HG02970 (cell line): Measurements from ENCODE around the gene PPME1.
"Not testable (repeated sequence)": the region's sequence is repeated elsewhere in the genome, so short reads cannot be mapped to it uniquely, and the experiment has no call there.

Experiments
- ATAC-seq: cut with Tn5 transposase; IDR thresholded peaks from one replicate; pipeline ENCODE4 v1.9.1; 2021; ENCODE audit warnings: mild to moderate bottlenecking, moderate library complexity, moderate number of reproducible peaks; ENCODE audit not compliant: unreplicated experiment, low FRiP score

Gene PPME1, protein sequence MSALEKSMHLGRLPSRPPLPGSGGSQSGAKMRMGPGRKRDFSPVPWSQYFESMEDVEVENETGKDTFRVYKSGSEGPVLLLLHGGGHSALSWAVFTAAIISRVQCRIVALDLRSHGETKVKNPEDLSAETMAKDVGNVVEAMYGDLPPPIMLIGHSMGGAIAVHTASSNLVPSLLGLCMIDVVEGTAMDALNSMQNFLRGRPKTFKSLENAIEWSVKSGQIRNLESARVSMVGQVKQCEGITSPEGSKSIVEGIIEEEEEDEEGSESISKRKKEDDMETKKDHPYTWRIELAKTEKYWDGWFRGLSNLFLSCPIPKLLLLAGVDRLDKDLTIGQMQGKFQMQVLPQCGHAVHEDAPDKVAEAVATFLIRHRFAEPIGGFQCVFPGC

DNA sequence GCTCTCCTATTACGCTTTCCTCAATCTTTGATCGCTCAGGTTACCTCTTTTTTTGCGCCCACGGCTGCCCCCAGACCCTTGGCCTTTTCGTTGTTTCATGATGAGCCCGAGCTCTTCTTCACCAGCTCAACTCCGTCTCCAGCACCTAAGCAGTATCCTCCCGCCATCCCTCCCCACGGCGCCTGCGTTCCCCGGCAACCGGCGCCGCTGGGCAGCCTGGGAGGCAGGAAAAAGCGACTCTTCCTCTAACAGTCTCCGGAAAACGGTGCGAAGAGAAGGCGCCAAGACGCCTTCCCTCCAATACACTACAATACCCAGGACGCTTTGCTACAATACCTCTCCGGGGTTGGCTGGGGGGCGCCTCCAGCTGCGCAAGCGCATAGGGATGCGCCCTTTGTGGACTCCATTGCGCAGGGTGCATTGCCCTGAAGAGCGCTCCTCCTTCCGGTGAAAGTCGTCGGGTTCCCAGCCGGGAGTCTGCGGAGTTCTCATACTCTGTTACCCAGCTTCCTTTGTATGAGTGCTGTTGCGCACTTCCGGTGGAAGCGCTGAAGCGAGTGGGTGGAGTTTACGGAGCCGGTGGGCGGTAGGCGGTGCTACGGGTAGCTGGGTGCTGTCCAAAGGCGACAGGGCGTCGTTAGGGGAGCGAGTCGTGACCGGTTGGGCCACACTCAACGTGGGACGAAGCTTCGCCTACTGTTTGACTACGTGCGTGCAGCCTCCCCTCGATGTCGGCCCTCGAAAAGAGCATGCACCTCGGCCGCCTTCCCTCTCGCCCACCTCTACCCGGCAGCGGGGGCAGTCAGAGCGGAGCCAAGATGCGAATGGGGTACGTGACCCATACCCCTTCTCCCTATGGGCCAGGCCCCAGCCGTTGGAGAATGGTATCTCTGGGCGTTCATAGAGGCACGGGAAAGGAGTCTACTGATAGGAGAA lies at the start of gene PPME1, which contains the start of gene C2CD3:
Gene PPME1 (plus strand): TSS at position 596 of the 936 bp plus-strand sequence. CDS start 133 bp downstream, at position 729.
Gene C2CD3 (minus strand): TSS at position 309 of the 936 bp plus-strand sequence. CDS start 210 bp downstream, at position 99.
- ATAC-seq = peak; percentile 94

DNA sequence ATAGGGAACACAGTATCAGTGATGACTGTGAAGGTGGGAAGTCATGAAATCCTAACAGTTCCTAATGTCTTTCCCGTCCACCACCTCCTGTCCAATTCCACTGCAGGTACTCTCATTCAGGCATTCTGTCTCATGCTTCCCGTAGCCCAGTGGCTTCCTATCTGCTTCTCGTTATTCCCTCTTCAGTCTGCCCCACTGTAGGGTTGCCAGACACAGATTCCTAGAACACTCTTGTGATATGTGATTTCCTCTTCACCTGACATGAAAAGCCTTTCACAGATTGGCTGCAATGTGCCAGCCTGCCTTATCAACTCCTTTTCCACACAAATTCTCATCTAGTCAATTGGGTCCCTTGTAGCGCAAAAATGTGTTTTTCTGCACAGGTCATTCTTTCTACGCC lies 49.3 kb upstream of the PPME1 start:
- ATAC-seq = no peak

DNA sequence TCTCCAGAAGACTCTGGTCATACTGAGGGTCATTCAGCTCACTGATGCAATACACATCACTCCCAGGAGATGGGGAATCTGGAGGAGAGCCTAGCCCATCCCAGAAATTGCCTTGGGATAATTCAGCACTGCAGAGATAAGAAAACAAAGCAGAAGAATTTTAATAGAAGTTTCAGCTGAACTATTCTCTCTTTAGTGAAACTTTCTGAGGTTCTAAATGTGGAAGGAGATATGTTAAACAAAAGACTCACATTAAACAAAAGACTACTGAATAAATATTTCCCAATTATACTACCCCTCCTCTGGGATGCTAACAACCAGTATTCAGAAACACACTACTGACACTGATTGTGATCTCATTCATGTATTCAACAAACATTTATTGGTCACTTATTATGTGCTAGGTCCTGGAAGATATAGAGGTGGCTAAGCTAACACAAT lies 48.1 kb upstream of the PPME1 start:
- no peak for ATAC-seq

DNA sequence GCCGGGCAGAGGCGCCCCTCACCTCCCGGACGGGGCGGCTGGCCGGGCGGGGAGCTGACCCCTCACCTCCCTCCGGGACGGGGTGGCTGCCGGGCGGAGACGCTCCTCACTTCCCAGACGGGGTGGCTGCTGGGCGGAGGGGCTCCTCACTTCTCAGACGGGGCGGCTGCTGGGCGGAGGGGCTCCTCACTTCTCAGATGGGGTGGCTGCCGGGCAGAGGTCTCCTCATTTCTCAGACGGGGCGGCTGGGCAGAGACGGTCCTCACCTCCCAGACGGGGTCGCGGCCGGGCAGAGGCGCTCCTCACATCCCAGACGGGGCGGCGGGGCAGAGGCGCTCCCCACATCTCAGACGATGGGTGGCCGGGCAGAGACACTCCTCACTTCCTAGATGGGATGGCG lies 42.0 kb upstream of the PPME1 start:
- ATAC-seq = not testable (repeated sequence)

DNA sequence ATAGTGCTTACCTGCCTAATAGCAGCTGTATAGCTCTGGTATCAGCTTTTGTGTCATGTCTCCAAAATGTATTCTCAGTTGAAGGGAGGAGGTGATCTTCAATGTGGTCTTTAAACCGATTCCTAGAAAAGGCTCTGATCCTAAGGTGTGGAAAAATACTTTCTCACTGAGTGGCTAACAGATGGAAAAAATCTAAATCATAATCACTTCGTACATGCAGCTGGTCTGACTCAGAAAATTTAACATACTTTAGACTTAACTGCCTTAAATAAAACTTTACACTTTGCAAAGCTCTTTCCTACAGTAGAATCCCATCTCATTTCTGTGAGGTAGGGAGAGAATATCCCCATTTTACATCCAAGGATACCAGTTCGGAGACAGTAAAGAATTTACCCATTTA lies 38.3 kb upstream of the PPME1 start:
- no peak for ATAC-seq

DNA sequence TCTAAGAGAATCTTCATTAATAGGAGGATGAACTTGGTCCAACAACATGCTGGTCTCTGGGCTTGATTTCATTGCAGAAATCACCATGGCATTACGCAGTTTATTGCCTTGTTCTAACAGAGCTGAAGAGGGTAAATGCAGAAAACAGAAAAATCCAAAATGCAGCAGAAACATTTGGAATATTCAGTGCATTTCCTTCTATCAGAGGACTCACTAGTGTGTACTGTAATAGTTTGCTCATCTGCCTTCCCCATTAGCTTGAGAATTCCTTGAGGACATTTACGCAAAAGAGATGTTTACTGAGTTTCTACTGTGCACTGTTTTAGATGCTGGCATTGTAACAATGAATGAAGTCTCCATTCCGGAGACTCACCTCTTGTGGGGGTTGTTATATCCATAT lies 37.7 kb upstream of the PPME1 start:
- no peak for ATAC-seq

DNA sequence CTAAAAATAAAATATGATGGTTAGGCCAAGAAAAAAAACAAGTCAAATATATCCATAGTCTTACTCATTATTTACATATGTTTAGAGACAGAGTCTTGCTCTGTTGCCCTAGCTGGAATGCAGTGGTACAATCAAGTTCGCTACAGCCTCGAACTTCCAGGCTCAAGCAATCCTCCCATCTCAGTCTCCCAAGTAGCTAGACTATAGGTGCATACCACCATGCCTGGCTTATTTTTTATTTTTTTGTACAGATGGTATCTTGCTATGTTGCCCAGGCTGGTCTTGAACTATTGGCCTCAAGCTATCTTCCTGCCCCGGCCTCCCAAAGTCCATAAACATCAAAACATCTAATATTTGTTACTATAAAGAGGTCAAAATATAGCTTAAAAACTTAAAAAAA lies 36.4 kb upstream of the PPME1 start:
- ATAC-seq = no peak

DNA sequence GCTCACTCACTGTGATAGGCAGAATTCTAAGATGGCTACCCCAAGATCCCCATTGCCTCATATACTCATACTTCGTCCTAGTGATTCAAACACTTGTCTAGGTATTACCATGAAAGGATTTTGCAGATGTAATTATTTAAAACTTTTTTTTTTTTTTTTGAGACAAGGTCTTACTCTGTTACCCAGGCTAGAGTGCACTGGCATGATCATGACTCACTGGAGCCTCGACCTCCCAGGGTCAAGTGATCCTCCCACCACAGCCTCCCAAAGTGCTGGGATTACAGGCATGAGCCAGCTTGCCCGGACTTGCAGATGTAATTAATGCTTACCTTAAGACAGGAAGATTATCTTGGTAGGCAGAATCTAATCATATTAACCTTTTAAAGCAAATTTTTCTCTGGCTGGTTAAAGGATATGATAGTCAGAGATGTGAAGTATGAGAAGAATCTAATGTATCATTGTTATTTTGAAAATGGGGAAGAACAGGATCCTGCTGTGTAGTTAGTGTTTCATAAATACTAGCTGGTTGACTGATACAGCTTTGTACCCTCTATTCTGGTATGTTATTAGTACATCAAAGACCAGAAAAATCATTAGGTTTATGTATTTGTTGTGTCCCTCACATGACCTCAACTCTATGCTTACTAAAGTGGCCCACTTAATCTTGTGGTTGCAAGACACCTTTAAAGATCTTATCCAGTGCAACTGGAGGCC lies 35.8 kb upstream of the PPME1 start:
- no peak for ATAC-seq

DNA sequence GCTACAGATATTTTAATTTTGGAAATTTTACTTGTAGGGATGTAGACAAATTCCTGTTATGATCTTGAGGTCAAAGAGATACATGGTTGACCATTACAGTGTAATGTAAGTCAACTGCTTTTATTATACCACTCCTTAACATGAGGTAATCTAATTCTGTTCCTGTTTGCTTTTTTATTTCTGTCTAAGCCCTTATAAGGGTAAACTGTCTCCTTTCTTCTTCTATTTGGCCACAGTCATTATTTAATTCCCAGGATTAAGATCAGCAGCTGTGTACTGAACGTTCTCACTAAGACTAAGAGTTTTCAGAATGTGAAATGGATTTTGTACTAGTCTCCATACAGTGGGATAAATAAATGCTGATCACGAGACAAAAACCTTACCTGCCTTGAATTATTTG lies 33.1 kb upstream of the PPME1 start:
- ATAC-seq = no peak

DNA sequence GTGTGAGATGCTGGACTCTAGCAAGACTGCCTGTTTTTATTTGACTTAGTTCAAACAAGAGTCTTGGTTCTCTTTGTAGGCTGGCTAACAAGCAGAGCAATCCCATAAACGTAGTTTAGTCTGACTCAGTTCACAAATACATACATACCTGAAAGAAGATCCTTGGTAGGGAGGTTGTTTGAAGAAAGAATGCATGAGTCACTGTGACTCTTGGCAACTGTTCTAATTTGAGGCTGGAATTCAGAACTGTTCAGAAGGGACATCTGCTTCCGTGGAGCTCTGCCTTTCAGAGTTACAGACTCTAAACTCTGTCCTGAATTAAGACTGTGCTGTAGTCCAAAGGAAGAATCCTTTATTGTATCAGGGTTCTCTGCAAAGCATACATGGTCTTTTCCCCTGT lies 32.5 kb upstream of the PPME1 start:
- no peak for ATAC-seq

DNA sequence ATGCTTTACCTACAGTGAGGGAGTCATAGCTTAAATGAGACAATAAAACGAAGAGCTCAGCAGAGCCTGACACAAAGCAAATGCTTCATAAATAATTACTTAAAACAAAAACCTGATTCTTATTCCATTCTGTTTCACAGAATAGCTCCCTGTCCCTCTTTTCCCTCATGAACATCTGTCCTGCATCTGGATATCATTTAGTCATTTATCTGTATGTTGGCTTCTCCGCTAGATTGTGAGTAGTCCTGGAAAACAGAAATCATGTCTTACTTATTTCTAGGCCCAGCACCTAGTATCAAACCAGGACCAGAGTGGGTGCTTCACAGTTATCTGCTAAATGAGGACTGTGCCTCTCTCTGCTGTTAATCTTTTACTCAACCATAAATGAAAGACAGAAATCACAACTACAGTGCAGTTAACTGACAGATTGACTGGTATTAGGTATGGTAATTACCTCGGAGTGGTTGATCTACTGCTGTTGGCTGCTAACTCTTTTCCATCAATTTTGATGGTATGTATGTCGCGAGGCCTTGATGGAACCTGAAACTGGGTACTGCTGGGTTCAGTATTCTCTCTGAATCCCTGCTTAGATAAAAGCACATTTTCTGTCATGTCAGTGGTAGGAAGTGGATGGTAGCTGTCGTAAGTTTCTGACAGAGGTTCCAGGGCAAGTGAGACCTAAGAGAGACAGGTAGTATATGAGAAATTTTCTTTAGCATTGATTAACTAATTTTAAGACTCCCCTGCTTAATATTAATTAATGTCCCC lies 31.8 kb upstream of the PPME1 start:
- no peak for ATAC-seq

DNA sequence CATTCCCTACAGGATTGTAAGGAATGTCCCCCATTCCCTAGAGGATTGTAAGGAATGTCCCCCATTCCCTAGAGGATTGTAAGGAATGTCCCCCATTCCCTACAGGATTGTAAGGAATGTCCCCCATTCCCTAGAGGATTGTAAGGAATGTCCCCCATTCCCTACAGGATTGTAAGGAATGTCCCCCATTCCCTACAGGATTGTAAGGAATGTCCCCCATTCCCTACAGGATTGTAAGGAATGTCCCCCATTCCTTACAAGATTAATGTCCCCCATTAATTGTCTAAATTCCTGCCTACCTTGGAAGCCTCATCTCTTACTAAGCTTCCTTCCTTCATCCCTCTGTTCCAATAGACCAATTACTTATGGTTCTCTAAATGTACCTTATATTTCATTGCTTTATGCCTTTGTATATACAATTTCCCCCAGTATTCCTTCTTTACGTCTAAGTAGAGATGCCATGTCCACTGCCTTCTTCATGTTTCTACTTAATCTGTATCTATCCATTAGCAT lies 31.1 kb upstream of the PPME1 start:
- ATAC-seq = not testable (repeated sequence)

DNA sequence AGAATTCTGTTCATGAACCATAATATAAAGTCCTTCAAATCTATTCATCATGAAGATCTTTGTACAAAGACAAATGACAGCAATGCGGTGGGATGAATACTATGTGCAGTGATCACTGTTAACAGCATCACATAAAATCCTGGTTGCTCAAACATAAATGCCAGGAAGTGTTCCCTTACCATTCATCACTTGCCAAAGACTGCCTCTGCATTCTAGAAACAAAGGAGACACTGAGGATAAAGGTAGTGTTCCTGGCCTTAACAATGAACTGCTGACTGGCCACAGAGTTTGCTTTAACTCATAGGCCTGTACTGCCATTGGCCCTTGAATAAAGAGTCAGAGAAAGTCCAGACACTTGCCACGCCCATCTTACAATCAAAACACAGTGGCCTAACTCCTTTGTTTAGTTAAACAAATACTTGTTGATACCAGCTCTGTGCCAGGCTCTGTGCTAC lies 29.8 kb upstream of the PPME1 start:
- no peak for ATAC-seq

DNA sequence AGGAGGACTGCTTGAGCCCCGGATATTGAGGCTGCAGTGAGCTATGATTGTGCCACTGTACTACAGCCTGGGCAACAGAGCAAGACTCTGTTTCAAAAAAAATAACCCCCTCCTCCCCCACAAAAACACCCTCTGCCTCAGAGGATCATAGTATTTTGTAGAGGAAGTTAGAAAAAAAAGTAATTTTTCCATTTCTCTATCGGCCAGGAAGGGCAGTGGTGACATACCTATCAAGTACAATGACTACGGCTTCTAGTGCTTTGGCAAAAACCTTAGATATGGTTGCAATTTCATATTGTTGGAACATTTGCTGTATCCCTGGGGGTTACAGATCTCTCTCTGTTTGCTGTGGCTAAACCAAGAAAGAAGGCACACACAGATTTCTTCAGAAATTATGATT lies 29.2 kb upstream of the PPME1 start:
- no peak for ATAC-seq

DNA sequence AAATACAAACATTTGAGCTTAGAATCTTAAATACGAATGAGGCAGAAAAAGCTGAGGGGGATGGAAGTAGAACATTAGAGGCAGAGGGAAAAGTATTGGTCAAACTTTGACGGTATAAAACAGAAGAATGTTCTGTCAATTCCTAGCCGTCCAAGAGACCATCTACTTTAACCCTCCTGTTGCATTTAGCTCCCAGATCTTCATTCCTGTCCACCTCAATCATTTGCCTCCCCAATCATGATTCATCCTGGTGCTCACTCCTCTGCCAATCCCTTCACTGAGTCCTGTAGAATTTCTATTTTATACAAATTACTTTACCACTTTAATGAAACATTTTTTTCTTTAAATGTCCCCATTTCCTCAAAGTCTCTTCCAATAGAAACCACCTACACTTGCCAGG lies 28.5 kb upstream of the PPME1 start:
- no peak for ATAC-seq

DNA sequence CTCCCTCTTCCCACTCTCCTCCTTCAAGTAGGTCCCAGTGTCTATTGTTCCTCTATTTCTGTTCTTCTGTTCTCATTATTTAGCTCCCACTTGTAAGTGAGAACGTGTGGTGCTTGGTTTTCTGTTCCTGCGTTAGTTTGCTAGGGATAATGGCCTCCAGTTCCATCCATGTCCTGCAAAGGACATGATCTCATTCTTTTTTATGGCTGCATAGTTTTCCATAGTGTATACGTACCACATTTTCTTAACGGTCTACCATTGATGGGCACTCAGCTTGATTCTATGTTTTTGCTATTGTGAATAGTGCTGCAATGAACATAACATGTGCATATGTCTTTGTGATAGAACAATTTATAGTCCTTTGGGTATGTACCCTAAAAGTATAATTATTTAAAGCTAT lies 26.5 kb upstream of the PPME1 start:
- no peak for ATAC-seq

DNA sequence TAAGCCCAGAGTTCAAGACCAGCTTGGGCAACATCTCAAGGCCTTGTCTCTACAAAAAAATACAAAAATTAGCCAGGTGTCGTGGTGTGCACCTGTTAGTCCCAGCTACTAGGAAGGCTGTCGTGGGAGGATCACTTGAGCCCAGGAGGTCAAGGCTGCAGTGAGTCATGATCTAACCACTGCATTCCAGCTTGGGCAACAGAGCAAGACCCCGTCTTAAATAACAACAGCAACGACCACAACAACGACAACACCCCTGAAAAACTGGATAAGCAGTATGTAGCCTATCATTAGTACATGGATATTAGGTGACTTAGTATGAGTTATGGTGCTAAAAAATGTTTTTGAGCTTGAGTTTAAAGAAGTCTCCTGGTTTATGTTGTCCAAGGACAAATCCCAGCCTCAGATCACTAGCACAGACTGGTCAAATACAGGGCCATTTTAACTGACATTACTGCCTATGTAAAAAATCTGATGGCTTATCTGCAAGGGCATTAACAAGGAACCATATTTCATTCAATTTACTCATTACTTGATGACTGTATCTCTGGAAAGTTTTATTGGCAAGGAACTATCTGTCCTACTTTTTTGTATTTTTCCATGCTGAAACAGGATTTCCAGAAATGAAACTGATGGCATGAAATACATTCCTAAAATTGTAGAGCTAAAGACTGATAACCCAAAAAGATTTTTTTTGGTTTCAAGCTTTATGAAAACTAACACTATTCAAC lies 23.7 kb upstream of the PPME1 start:
- ATAC-seq = no peak

DNA sequence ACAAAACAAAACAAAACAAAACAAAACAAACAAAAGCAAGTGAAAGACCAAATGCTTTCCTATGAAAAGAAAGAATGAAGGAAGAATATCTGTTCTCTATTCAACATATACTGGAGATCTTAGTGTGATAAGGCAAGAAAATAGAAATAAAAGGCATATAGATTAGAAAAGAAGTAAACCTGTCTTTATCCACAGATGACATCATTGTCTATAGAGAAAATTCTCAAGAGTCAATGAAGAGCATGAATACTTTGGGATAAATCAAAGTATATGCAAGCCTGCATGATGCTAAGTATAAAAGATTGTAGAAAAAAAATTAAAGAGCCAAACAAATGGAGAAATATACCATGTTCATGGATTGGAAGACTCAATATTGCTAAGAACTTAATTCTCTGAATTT lies 17.9 kb upstream of the PPME1 start:
- no peak for ATAC-seq
